Left colon (tissue), 2 donors: ENCODE data around the gene AP5Z1. TPM values are rescaled to one million over a fixed set of nuclear protein-coding genes. Genes with fewer than 3 reads are reported as not detected.

Experiments
- ATAC-seq: fragments of 200-7000 bp; cut with Tn5 transposase; one replicate; pipeline ENCODE4 v1.9.1; 2020; ENCODE audit warnings: mild to moderate bottlenecking, moderate library complexity
- DNase-seq, 2 donors: peaks; one replicate each; pipeline ENCODE4 v3.0.0-alpha.2; 2020
- intact Hi-C, 2 donors: fragments of 100-400 bp; cut with DNase I in 1 of 2; cut with micrococcal nuclease in 1 of 2; formaldehyde crosslinking; loops; one replicate each; pipeline versions ENCODE4 v1.11.2 to v1.14.0; 2022; cut with DNase I, micrococcal nuclease
- total RNA-seq, 2 donors: library from RNA; stranded (reverse); fragmentation: NEBNext Ultra II Directional; extraction: Animal tissue kit (Norgen Biotek cat#: 25700); gene quantifications; one replicate each; pipeline ENCODE4 v1.2.1, GENCODE V29; 2021
- donor health status: DM: no; HTN: no; CAD: no.
- donor health status: DM: yes; HTN: yes; CAD: no.

AP5Z1 gene
- total RNA-seq, 2 donors from 2014 or later, result 35.8 to 47.5 TPM

GRCh38 chr7:4808565-4808964 lies 33.1 kb downstream of the AP5Z1 start:
- intact Hi-C loops, result no loop called here
- ATAC-seq, result no peak
- DNase-seq, result no peak

GRCh38 chr7:4809091-4809591 lies 33.7 kb downstream of the AP5Z1 start:
- intact Hi-C loops, result no loop called here
- ATAC-seq, result no peak
- no peak for DNase-seq

- ATAC-seq (no peak), DNase-seq (no peak)
- intact Hi-C loops, result no loop called here
Observed at GRCh38 chr7:4809666-4810065, 34.2 kb downstream of the AP5Z1 start.

GRCh38 chr7:4814433-4814832 lies 39.0 kb downstream of the AP5Z1 start:
- DNase-seq, result no peak
- ATAC-seq, result no peak
- intact Hi-C loops, result no loop called here

- intact Hi-C loops, result no loop called here
- ATAC-seq, result no peak
- no peak for DNase-seq
Observed at GRCh38 chr7:4815121-4815520, 39.7 kb downstream of the AP5Z1 start.

GRCh38 chr7:4815609-4816418 lies 40.4 kb downstream of the AP5Z1 start:
- no peak for DNase-seq
- no peak for ATAC-seq

GRCh38 chr7:4816419-4817080 lies 41.1 kb downstream of the AP5Z1 start:
- DNase-seq (no peak), ATAC-seq (no peak)
- intact Hi-C loops, result no loop called here

More at GRCh38 chr7:4815609-4816418, 40.4 kb downstream of the AP5Z1 start:
- intact Hi-C loops, result no loop called here

GRCh38 chr7:4817178-4817901 lies 41.9 kb downstream of the AP5Z1 start:
- no peak for DNase-seq
- intact Hi-C loops, result no loop called here

GRCh38 chr7:4818000-4818794 lies 42.8 kb downstream of the AP5Z1 start:
- no peak for ATAC-seq
- no peak for DNase-seq
- intact Hi-C loops, result no loop called here

More at GRCh38 chr7:4817178-4817901, 41.9 kb downstream of the AP5Z1 start:
- ATAC-seq, result no peak

GRCh38 chr7:4819560-4820404 lies 44.4 kb downstream of the AP5Z1 start:
- no peak for DNase-seq
- intact Hi-C loops, result no loop called here
- ATAC-seq, result no peak

- intact Hi-C loops, result no loop called here
- ATAC-seq, result no peak
- DNase-seq, result no peak
Observed at GRCh38 chr7:4820405-4820966, 45.1 kb downstream of the AP5Z1 start.

- DNase-seq, result no peak
Observed at GRCh38 chr7:4820967-4821471, 45.6 kb downstream of the AP5Z1 start.

GRCh38 chr7:4822677-4823076 lies 47.3 kb downstream of the AP5Z1 start:
- intact Hi-C loops, result no loop called here
- DNase-seq, result no peak
- no peak for ATAC-seq

More at GRCh38 chr7:4820967-4821471, 45.6 kb downstream of the AP5Z1 start:
- intact Hi-C loops, result no loop called here
- ATAC-seq, result no peak

- no peak for DNase-seq
- intact Hi-C loops, result no loop called here
- no peak for ATAC-seq
Observed at GRCh38 chr7:4823441-4824119, 48.2 kb downstream of the AP5Z1 start.

- intact Hi-C loops, result no loop called here
- no peak for DNase-seq
- ATAC-seq, result no peak
Observed at GRCh38 chr7:4824120-4824775, 48.8 kb downstream of the AP5Z1 start.

- intact Hi-C loops, result no loop called here
- ATAC-seq (no peak), DNase-seq (no peak)
Observed at GRCh38 chr7:4825081-4825480, 49.7 kb downstream of the AP5Z1 start.
